ENCODE results near the gene NEMP1.
A peak's percentile ranks its signal among the peaks of the same experiment; 100 is the strongest.
"Not testable (repeated sequence)": the region's sequence is repeated elsewhere in the genome, so short reads cannot be mapped to it uniquely, and the experiment has no call there.

Gene NEMP1, protein sequence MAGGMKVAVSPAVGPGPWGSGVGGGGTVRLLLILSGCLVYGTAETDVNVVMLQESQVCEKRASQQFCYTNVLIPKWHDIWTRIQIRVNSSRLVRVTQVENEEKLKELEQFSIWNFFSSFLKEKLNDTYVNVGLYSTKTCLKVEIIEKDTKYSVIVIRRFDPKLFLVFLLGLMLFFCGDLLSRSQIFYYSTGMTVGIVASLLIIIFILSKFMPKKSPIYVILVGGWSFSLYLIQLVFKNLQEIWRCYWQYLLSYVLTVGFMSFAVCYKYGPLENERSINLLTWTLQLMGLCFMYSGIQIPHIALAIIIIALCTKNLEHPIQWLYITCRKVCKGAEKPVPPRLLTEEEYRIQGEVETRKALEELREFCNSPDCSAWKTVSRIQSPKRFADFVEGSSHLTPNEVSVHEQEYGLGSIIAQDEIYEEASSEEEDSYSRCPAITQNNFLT

DNA sequence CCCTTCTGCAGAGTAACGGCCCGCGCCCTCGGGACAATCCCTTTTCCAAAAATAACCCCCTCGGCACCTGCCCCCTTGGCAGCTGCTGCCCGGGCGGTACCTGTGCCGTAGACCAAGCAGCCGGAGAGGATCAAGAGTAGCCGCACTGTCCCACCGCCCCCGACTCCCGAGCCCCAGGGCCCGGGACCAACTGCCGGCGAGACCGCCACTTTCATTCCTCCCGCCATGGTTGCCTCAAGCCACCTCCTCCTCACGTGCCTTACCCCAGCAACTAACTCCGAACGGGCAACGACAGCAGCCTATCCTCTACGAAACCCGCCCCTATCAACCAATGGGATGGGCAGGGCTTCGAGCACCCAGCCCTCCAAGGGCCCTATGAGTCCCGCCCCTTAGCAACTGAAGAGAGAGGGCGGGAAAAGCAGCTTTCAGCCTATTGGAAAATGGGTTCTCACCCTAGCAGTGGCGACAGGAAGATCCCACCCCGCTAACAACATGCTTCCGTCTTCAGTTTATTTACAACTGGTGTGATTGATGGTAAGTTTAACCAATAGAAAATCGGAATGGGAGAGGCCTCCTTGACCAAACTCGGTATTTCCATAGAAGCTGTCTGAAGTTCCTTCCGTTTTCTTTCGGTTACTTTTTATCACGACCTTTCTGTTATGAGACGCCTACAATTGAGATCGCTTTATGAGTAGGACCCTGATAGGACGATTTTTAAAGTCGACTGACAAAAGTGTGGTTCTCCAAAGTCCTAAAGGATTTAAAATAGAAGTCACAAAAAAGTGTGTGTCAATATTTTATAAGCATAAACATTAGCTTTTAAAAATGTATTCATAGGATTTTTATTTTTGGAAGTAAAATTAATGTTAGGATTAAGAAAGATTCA, at the start of gene NEMP1:
Gene NEMP1, minus strand, starts transcription at position 273 of the 886 bp plus-strand sequence. Its CDS starts 46 bp downstream, at position 227.
- Mint-ChIP-seq H3K27me3 (ENCODE audit: low read depth) (no peaks in the 10 kb centered on the region), H3K9me3 (no peaks in the 10 kb centered on the region), H3K36me3 (ENCODE audit: low read depth) (peaks cover 13% of the 10 kb centered on the region), H3K4me1 (ENCODE audit: low read depth) (peaks cover 18% of the 10 kb centered on the region), H3K27ac (peak within 1 kb of the TSS; percentile 98), H3K4me3 (peak within 1 kb of the TSS; percentile 99)
- DNase-seq (ENCODE audit: low spot score) = peak; percentile 97

DNA sequence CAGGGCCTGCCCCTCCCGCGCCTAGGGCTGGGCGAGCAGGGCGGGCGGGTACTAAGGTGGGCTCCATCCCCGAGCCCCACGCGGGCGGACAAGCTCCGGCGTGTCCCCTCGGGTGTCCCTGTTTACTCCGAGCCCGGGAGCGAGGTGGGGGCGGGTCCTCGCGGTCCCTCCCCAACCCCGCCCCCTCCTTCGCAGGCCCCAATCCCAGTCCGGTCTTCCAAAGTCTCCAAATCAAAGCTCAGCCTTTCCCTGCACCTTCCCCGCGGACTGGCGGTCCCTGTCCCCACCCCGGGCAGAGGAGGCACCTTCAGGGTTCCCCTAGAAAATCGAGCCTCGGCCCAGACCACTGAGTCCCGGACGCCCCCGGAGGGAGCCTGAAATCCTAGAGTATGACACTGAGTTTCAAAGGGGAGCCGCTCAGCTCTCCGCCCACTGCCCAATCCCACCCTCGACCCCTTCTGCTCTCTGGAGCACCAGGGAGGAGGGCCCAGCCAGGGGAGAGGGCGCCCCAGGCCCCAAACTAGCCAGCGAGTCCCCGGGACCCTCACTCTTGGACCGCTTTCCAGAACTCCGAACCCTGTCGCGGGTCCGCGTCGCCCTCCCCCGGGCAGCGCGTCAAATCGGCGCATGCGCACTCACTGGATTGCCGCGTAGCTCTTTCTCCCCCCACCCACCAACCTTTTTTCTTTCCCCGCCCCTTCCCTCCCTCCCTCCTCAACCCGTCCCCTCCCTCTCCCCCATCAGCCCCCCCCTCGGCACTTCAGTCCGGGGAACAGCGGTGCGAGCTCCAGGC, 49.3 kb upstream of the NEMP1 start, which contains the start of gene LRP1:
Gene LRP1, plus strand, starts transcription at position 758 of the 793 bp plus-strand sequence. CDS start 482 bp downstream, outside the sequence.
- Mint-ChIP-seq H3K27ac (no peak within 1 kb of the TSS), H3K4me1 (ENCODE audit: low read depth) (peaks cover 17% of the 10 kb centered on the region), H3K9me3 (peaks cover 14% of the 10 kb centered on the region), H3K27me3 (ENCODE audit: low read depth) (peaks cover 51% of the 10 kb centered on the region), H3K36me3 (ENCODE audit: low read depth) (peaks cover 6% of the 10 kb centered on the region), H3K4me3 (peak within 1 kb of the TSS; percentile 82)
- DNase-seq (ENCODE audit: low spot score) = peak; percentile 70

DNA sequence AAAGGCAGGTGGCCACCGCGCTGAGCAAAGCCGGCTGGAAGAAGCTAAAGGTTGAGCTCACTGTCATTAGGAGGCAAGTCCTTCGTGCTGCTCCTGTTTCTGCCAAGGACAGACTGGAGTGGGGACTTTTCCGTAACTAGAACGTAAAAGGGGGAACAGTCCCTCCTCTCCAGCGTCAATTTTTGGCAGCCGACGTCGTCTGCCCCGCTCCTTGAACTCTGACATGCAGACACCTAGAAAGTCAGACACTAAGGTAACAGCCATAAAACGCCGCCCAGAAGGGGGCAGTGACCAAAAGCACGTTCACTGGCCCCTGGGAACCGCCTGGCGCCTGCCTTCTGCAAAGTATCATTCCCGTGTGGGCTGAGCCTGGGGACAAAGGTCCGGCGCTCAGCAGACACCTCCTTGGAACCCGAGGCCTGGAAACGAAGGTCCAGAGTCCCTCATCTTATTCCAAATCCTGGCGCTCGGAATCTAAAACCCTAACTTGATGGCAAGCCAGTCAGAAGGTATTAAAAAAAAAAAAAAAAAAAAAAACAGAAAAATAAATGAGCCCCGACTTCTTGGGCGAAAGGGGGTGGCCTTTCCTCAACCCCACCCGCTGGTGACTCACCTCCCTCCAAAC, 48.6 kb upstream of the NEMP1 start:
- peaks cover 49% of the 10 kb centered on the region for H3K27me3 Mint-ChIP-seq (ENCODE audit: low read depth)
- H3K36me3 Mint-ChIP-seq (ENCODE audit: low read depth) = peaks cover 6% of the 10 kb centered on the region
- H3K9me3 Mint-ChIP-seq = peaks cover 14% of the 10 kb centered on the region
- H3K27ac Mint-ChIP-seq = no peak overlapping the region
- peaks cover 17% of the 10 kb centered on the region for H3K4me1 Mint-ChIP-seq (ENCODE audit: low read depth)
- DNase-seq (ENCODE audit: low spot score) = peak; percentile 59
- peak overlapping the region; percentile 82 for H3K4me3 Mint-ChIP-seq

DNA sequence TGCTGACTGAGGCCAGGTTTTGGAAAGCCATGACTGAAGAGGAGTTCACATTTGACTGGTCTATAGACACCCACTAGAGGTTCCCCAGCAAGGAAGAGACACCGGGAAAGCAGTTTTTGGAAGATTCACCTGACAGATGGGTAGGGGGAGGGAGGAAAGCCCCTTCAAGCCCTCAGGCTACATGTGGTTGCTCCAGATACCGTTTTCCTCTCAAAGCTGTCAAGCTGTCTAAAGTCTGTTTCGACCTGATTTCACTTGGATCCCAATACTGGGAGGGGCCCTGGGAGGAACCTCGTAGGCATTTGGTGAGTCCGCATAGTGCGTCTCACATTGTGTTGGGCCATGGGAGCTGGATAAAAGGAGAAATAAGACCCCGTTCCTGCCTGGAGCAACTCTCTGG, 48.0 kb upstream of the NEMP1 start:
- Mint-ChIP-seq H3K4me3 (peak overlapping the region; percentile 39), H3K4me1 (ENCODE audit: low read depth) (peaks cover 17% of the 10 kb centered on the region), H3K27me3 (ENCODE audit: low read depth) (peaks cover 45% of the 10 kb centered on the region), H3K36me3 (ENCODE audit: low read depth) (peaks cover 6% of the 10 kb centered on the region), H3K27ac (no peak overlapping the region), H3K9me3 (peaks cover 14% of the 10 kb centered on the region)
- no peak for DNase-seq (ENCODE audit: low spot score)

DNA sequence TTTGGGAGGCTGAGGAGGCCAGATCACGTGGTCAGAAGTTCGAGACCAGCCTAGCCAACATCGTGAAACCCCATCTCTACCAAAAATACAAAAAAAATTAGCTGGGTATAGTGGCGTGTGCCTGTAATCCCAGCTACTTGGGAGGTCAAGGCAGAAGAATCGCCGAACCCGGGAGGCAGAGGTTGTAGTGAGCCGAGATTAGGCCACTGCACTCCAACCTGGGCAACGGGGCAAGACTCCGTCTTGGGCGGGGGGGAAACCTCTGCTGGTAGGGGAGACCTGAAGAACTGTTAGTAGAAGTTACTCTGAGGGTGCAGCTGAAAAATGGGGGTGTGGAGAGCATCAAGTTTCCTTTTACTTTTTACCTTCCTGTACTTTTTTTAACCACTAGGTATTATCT, 47.5 kb upstream of the NEMP1 start:
- DNase-seq (ENCODE audit: low spot score) = no peak
- H3K27me3 Mint-ChIP-seq (ENCODE audit: low read depth) = peaks cover 43% of the 10 kb centered on the region
- peaks cover 14% of the 10 kb centered on the region for H3K9me3 Mint-ChIP-seq
- H3K27ac Mint-ChIP-seq = no peak overlapping the region
- H3K4me3 Mint-ChIP-seq = no peak overlapping the region
- peaks cover 17% of the 10 kb centered on the region for H3K4me1 Mint-ChIP-seq (ENCODE audit: low read depth)
- H3K36me3 Mint-ChIP-seq (ENCODE audit: low read depth) = peaks cover 6% of the 10 kb centered on the region

DNA sequence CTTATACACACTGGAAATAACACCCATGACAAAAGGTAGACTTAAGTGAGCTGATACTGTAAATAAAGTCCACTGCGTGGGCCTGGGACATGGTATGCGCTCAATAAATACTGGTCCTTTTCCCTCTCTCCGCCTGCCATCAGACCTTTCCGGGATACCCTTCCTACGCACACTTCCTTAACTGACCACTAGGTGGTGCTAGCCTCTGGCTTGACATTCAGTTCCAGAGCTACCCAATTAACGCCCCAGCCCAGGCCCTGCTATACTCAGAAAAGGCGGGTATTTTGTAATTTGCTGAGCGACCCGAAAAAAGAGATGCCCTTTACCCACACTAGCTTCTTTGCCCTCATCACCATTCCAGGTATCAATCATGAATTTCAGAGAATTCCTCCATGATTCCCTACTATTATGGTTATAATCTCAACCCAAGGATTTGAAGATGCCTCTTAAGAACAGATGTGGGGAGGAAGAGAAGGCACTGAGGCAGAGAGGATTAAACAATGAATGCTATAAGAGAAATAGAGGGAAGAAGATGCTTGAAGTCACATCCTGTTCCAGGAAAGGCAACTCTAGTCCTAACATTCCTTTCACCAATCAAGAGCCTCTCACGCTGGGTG, 45.8 kb upstream of the NEMP1 start:
- Mint-ChIP-seq H3K9me3 (peaks cover 14% of the 10 kb centered on the region), H3K4me1 (ENCODE audit: low read depth) (peaks cover 13% of the 10 kb centered on the region), H3K27me3 (ENCODE audit: low read depth) (peaks cover 31% of the 10 kb centered on the region), H3K36me3 (ENCODE audit: low read depth) (peaks cover 6% of the 10 kb centered on the region), H3K27ac (no peak overlapping the region), H3K4me3 (no peak overlapping the region)
- DNase-seq (ENCODE audit: low spot score) = peak; percentile 65

DNA sequence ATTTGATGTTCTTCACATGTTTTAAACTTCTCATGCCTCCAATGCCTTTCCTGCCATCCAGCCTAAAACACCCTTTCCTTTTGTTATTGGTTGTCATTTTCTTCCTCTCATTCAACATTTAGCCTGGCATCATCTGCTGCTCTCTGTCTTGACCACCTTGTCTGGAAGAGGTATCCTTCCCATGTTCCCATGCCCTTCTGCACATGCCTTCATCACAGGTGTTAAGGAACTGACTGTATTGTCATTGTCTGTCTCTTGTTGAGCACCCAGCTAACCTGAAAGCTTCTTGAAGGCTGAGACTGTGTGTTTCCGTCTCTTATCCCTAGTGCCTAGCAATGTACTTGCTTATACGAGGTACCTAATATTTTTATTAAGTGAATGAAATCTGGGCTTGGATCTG, 45.2 kb upstream of the NEMP1 start:
- H3K27ac Mint-ChIP-seq = no peak overlapping the region
- H3K36me3 Mint-ChIP-seq (ENCODE audit: low read depth) = peaks cover 6% of the 10 kb centered on the region
- peaks cover 13% of the 10 kb centered on the region for H3K4me1 Mint-ChIP-seq (ENCODE audit: low read depth)
- H3K27me3 Mint-ChIP-seq (ENCODE audit: low read depth) = peaks cover 31% of the 10 kb centered on the region
- no peak overlapping the region for H3K4me3 Mint-ChIP-seq
- H3K9me3 Mint-ChIP-seq = peaks cover 14% of the 10 kb centered on the region
- no peak for DNase-seq (ENCODE audit: low spot score)

DNA sequence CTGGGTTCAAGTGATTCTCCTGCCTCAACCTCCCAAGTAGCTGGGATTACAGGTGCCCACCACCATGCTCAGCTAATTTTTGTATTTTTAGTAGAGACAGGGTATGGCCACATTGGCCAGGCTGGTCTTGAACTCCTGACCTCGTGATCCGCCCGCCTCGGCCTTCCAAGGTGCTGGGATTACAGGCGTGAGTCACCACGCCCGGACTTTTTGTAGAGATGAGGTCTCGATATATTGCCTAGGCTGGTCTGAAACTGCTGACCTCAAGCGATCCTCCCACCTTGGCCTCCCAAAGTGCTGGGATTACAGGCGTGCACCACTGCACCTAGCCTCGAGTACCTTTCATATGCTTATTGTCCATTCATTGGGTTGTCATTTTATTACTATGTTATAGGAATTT, 42.1 kb upstream of the NEMP1 start:
- not testable (repeated sequence) for H3K27ac Mint-ChIP-seq; H3K4me1 Mint-ChIP-seq (ENCODE audit: low read depth); H3K36me3 Mint-ChIP-seq (ENCODE audit: low read depth); H3K4me3 Mint-ChIP-seq; DNase-seq (ENCODE audit: low spot score)
- peaks cover 14% of the 10 kb centered on the region for H3K9me3 Mint-ChIP-seq
- peaks cover 28% of the 10 kb centered on the region for H3K27me3 Mint-ChIP-seq (ENCODE audit: low read depth)

DNA sequence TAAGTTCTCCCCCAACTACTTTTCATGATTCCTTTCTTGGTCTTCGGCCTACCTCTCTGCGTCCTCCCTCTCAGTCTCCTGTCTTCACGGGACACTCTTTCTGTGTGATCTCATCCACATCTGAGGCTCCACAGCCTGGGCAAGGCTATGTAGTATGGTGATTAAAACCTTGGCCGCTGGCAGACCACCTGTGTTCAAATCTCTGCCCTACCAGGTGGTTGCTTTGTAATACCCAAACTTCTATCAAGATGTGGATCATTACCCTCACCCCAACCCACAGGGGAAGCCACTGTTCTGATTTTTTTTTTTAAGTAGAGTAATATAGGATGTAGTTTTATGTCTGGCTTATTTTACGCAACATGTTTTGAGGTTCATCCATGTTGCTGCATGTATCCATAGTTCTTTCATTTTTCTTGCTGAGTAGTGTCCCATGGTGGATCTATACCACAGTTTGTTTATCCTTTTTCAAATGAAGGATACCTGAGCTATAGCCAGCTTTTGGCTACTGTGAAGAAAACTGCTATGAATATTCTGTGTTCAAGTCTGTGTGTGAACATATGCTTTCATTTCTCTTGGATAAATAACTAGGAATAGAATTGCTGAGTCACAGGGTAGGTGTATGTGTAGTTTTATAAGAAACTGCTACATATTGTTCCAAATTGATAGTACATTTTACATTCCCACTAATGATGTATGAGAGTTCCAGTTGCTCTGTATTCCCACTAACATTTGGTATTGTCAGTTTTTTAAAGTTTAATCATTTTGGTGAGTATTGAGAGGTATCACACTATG, 40.9 kb upstream of the NEMP1 start:
- H3K4me3 Mint-ChIP-seq = no peak overlapping the region
- H3K36me3 Mint-ChIP-seq (ENCODE audit: low read depth) = peaks cover 6% of the 10 kb centered on the region
- peaks cover 14% of the 10 kb centered on the region for H3K9me3 Mint-ChIP-seq
- DNase-seq (ENCODE audit: low spot score) = no peak
- peaks cover 4% of the 10 kb centered on the region for H3K4me1 Mint-ChIP-seq (ENCODE audit: low read depth)
- no peak overlapping the region for H3K27ac Mint-ChIP-seq
- peaks cover 20% of the 10 kb centered on the region for H3K27me3 Mint-ChIP-seq (ENCODE audit: low read depth)

DNA sequence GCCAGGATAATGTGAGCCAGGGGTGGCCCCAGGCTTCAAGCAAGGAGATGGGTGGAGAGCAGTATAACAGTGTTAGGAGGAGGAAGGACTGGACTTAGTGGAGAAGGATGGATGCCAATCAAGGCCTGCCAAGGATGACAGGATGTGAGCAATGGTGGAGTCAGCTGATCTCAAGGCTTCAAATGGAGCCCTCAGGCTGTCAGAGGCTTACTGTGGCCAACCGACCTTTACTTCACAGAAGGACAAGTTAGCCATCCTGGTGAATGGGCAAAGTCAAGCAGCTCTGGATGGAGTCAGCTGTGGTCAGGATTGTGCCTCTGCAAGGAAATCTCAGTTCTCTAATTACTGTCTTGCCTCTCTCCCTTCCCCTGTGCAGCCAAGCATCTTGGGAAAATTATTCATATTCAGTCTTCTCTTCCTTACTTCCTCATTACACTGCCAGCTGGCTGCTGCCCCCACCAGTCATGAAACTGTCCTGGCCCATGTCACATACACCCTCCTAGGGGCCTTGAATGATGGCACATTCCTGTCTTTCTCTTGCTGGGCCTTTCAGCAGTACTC, 40.2 kb upstream of the NEMP1 start:
- Mint-ChIP-seq H3K36me3 (ENCODE audit: low read depth) (peaks cover 3% of the 10 kb centered on the region), H3K4me3 (no peak overlapping the region), H3K27ac (peak overlapping the region; percentile 13), H3K4me1 (ENCODE audit: low read depth) (no peaks in the 10 kb centered on the region), H3K9me3 (peaks cover 8% of the 10 kb centered on the region), H3K27me3 (ENCODE audit: low read depth) (peaks cover 15% of the 10 kb centered on the region)
- DNase-seq (ENCODE audit: low spot score) = no peak

DNA sequence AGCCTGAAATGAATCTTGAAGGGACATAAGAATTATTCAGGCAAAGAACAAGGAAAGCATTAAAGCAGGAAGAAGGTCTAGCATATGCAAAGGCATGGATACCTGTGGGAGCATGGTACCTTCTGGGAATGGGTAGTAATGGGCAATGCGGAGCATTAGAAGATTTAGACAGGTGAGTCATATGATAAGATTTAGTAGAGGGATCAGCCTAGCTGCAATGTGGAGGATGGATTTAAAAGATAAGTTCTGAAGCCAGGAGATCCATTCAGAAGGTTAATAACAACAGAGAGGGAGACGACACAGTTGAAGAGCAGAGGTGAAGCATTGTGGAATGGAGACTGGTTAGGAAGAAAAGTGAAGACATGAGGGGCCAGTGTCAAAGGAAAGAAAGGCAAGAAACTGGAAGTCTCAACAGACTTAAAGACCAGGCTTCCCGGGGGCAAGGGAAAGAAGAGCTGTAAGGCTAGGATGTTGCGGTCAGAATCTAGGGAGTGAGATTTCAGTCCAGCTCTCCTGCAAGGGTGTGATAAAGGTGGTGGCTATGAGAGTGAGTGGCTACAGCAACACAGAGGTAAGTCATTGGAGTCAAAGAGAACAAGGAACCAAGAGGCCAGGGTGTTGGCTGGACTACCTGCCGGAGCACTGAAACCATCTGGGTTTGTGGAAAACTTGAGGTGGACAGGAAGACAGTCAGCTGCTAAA, 38.1 kb upstream of the NEMP1 start:
- no peaks in the 10 kb centered on the region for H3K9me3 Mint-ChIP-seq
- H3K27ac Mint-ChIP-seq = no peak overlapping the region
- peaks cover 12% of the 10 kb centered on the region for H3K27me3 Mint-ChIP-seq (ENCODE audit: low read depth)
- H3K36me3 Mint-ChIP-seq (ENCODE audit: low read depth) = no peaks in the 10 kb centered on the region
- no peak for DNase-seq (ENCODE audit: low spot score)
- no peak overlapping the region for H3K4me3 Mint-ChIP-seq
- peaks cover 10% of the 10 kb centered on the region for H3K4me1 Mint-ChIP-seq (ENCODE audit: low read depth)
